ENCODE measurements around the gene MDK. TPM values are rescaled to one million over a fixed set of nuclear protein-coding genes. Genes with fewer than 3 reads are reported as not detected.

The MDK gene
- total and polyA plus RNA-seq, 2 of the 13 experiments (the other 11 are each of a cell fraction or from before 2014, with no cell fraction given): 312 to 407 TPM

DNA sequence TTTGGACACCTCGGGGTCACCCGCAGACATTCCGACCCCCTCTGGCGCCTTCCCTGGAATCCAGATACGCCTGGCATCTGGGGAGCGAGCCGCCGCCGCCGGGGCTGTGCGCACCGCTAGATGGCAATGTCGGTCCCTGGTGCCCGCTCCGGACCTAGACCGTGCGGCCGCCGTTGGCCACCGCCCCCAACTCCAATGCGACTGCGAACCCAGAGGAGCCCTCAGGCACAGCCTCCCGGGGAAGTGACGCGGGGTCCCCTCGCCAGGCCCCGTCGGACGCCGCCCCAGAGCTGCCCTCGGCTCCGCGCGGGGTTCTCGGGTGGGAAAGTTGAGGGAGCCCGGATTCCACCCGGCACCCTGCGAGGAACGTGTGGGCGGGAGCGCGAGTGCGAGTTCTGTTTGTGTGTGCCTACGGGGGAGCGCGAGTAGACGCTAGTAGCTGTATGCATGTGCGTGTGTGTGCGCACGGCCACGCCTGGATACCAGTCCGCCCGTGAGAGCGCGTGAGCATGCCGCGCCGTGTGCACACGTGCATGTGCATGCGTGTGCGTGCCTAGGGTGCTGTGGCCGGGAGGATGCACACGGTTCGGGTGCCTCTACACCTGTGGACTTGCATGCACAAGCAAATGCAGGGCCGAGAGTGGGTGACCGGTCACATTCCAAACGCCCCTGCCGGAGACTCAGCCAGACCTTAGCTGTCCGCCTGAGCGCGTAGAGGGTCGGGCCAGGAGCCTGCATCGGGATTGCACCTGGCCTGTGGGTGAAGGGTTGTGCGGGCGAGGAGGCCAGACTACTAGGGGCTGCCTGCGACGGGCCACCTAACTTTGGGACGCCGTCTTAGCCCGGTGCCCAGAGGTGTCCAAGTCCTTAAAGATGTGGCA lies 8.2 kb downstream of the MDK start (continued):
- TF ChIP-seq YEATS4 (CRISPR knock-in tag; IDR thresholded peaks at IDR 0.05; ENCODE audit: borderline replicate concordance) (peak; percentile 59; the same call in 1 of the 2 replicates), KLF11 (CRISPR knock-in tag; IDR thresholded peaks at IDR 0.05) (no peak), ZNF879 (CRISPR knock-in tag; IDR thresholded peaks at IDR 0.05) (no peak), ATF7-NPFF (CRISPR knock-in tag; IDR thresholded peaks at IDR 0.05; ENCODE audit: low read depth) (no peak; the same call in 1 of the 2 replicates), ZFAT (CRISPR knock-in tag; conservative IDR thresholded peaks at IDR 0.05) (no peak), SATB2 (CRISPR knock-in tag; IDR thresholded peaks at IDR 0.05) (no peak), KLF13 (CRISPR knock-in tag; IDR thresholded peaks at IDR 0.05) (no peak), CHD4 (IDR thresholded peaks at IDR 0.05; ENCODE audit: borderline replicate concordance, low read length) (no peak), BRD4 (CRISPR knock-in tag; IDR thresholded peaks at IDR 0.05) (0 out of 2 replicates have a peak, but pooled peaks have one; percentile 53), RORA (CRISPR knock-in tag; IDR thresholded peaks at IDR 0.05) (no peak), RXRA (CRISPR knock-in tag; IDR thresholded peaks at IDR 0.05) (no peak), ZNF225 (CRISPR knock-in tag; IDR thresholded peaks at IDR 0.05) (no peak; the same call in 1 of the 2 replicates), KLF16 (CRISPR knock-in tag; IDR thresholded peaks at IDR 0.05) (peak; percentile 43 to 53; a peak in 1 of 4 replicates), STAT5B (CRISPR knock-in tag; IDR thresholded peaks at IDR 0.05) (no peak), ZNF431 (CRISPR knock-in tag; IDR thresholded peaks at IDR 0.05; ENCODE audit: borderline replicate concordance, low read depth) (no peak), KMT2A (CRISPR knock-in tag; IDR thresholded peaks at IDR 0.05) (no peak), ZNF589 (CRISPR knock-in tag; conservative IDR thresholded peaks at IDR 0.05) (no peak), GTF2F1 (IDR thresholded peaks at IDR 0.05; ENCODE audit: low read length) (no peak), ZNF34 (CRISPR knock-in tag; IDR thresholded peaks at IDR 0.05; ENCODE audit: borderline replicate concordance) (no peak), MED1 (CRISPR knock-in tag; IDR thresholded peaks at IDR 0.05) (no peak; the same call in 1 of the 2 replicates), AHR (CRISPR knock-in tag; IDR thresholded peaks at IDR 0.05) (no peak), CREM (IDR thresholded peaks at IDR 0.05) (no peak), CREM (CRISPR knock-in tag; IDR thresholded peaks at IDR 0.05) (no peak), RAD51 (IDR thresholded peaks at IDR 0.05; ENCODE audit: borderline replicate concordance) (no peak)
- TF ChIP-seq, protein P1, sequence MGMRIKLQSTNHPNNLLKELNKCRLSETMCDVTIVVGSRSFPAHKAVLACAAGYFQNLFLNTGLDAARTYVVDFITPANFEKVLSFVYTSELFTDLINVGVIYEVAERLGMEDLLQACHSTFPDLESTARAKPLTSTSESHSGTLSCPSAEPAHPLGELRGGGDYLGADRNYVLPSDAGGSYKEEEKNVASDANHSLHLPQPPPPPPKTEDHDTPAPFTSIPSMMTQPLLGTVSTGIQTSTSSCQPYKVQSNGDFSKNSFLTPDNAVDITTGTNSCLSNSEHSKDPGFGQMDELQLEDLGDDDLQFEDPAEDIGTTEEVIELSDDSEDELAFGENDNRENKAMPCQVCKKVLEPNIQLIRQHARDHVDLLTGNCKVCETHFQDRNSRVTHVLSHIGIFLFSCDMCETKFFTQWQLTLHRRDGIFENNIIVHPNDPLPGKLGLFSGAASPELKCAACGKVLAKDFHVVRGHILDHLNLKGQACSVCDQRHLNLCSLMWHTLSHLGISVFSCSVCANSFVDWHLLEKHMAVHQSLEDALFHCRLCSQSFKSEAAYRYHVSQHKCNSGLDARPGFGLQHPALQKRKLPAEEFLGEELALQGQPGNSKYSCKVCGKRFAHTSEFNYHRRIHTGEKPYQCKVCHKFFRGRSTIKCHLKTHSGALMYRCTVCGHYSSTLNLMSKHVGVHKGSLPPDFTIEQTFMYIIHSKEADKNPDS (CRISPR knock-in tag; IDR thresholded peaks at IDR 0.05): no peak
- TF ChIP-seq, protein P2, sequence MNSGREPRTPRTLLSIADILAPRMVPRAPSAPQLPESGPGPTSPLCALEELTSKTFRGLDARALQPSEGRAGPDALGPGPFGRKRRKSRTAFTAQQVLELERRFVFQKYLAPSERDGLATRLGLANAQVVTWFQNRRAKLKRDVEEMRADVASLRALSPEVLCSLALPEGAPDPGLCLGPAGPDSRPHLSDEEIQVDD (CRISPR knock-in tag; IDR thresholded peaks at IDR 0.05; ENCODE audit: borderline replicate concordance): no peak; the same call in 1 of the 2 replicates
- TF ChIP-seq, protein P3, sequence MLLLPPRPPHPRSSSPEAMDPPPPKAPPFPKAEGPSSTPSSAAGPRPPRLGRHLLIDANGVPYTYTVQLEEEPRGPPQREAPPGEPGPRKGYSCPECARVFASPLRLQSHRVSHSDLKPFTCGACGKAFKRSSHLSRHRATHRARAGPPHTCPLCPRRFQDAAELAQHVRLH (CRISPR knock-in tag; IDR thresholded peaks at IDR 0.05; ENCODE audit: borderline replicate concordance, low read depth): 0 out of 2 replicates have a peak, but pooled peaks have one; percentile 34
- TF ChIP-seq, protein P4, sequence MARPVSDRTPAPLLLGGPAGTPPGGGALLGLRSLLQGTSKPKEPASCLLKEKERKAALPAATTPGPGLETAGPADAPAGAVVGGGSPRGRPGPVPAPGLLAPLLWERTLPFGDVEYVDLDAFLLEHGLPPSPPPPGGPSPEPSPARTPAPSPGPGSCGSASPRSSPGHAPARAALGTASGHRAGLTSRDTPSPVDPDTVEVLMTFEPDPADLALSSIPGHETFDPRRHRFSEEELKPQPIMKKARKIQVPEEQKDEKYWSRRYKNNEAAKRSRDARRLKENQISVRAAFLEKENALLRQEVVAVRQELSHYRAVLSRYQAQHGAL (CRISPR knock-in tag; IDR thresholded peaks at IDR 0.05; ENCODE audit: not compliant biosample characterization): no peak

Data from HepG2 (cell line).